GM21825 (cell line): Measurements from ENCODE around the gene SUPT3H.

Experiments
- ATAC-seq: cut with Tn5 transposase; IDR thresholded peaks from one replicate; pipeline ENCODE4 v1.9.1; 2021; ENCODE audit warnings: mild to moderate bottlenecking, moderate library complexity; ENCODE audit not compliant: unreplicated experiment

Gene SUPT3H

DNA sequence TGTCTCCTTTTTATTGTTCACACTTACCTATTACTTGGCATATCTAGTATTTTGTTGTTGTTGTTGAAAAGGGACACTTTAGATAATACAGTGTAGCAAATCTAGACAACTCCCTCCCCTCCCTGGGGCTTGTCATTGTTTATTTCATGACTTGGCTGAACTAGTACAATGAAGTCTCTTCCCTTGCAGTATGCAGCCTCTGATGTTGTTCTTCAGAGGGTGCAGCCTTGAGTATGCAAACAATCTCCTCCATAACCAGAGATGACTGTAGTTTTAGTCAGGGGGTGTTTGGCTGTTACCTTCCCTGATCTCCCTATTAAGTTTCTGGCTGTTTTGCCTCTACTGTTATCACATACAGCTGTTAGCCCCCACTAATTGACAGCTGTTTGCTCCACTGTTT lies 365.0 kb downstream of the SUPT3H start:
- no peak for ATAC-seq

DNA sequence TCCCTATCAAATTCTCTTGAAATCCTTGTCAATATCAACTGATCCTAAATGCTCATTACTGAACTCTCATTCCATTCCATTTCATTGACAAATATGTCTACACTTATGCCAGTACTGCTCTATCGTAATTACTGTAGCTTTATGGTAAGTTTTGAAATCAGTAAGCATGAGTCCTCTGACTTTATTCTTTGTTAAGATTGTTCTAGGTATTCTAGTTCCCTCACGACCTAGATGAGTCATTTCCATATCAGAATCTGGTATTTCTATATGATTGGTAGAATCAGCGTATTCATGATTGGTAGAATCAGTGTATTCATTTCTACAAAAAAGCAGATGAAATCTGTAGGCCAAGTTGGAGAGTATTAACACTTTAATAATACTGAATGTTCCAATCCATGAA lies 368.2 kb downstream of the SUPT3H start:
- no peak for ATAC-seq

DNA sequence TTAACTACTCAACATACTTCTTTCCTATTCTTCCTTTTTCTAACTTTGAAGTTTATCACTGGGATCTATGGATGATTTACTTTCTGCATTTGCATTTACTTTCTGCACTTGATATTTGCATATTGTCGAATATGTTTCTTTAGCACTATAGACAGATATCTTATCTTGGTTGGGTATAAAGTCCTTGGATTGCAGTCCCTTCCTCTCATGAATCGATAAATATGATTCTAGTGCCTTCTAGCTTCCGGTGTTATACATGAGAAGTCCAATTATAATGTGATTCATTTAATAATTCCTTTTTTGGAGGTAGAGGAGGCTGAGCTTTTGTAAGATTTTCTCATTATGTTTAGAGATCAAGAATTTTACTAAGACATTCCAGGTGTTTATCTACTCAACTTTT lies 370.8 kb downstream of the SUPT3H start:
- no peak for ATAC-seq

DNA sequence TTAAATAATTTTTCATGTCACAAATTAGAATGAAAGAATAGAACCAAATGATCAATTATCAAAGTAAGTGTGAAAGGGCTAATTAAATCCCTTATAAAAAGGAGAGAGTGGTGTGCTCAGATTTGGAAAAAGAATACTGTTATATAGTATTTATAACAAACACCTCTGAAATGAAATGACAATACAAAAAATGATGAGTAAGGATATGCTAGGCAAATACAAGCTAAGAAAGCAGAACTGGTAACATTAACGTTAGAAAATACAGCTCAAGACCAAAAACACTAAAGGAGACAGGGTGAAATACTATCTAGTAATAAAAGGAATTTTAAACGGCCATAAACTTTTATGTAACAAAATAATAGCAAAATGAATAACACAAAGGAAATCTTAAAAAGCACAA lies 373.8 kb downstream of the SUPT3H start:
- no peak for ATAC-seq

DNA sequence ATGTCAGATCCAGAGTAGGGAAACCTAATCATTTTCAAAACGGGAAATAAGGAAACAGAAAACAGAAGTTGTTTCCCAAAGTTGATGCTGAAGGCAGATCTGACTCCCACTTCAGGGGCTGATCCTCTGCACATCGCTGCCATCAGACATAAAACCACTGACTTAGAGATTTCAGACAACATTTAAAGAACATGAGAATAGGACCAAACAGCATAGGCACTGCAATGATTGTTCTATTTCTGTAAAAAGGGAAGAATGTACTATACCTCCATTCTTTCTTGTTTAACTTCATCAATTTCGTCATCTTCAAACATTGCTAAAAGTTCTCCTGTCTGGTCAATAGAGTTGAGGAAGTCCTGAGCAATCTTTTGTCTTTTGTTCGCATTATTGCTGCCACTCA lies 374.3 kb downstream of the SUPT3H start:
- ATAC-seq = no peak

DNA sequence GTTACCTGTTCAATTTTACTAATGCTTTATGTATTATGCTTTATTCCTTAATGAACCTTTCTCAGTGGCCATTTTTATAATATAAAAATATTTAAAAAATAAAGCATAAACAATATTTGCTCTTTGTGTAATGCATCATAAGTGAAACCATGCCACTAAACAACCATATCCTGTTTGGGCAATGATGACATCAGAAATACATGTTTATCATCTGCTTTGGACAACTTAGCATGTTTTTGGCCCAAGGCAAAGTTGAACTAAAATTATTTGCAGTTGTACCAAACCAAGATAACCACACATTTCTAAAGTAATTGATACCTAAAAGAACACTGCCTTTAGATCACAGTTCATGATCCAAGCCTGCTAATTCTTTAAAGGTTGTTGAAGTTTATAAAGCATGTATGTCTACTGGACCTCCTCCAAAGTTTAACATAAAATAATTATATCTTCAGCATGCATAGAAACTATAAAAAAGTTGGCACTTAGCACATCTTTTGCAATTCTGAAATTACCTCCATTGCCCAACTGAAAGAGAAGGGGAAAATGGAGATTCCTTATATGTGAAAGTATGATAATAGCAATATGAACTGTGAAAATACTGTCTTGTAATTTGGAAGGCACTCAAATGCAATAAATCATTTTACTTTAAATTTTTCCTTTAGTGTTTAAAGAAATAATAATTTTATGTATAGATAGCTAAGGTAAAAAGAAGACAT lies 375.2 kb downstream of the SUPT3H start:
- ATAC-seq = no peak

DNA sequence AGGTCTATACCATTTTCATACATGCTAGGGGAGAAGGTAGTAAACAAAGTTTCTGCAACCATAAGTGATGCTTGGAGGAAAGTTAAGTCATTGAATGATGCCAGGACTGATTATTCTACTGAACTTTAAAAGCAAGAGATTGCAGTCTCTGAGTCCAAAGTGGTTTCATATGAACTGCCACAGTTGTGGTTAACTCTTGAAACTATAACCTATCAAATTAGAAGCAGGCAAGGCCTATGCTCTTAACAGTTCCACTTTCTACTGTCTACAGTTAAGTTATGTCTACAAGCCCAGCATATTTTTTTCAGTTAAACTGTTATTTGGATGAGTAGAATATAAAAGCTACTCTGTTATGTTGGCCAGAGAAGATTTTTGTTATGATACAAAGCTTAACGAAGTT lies 376.1 kb downstream of the SUPT3H start:
- peak; percentile 99 for ATAC-seq

DNA sequence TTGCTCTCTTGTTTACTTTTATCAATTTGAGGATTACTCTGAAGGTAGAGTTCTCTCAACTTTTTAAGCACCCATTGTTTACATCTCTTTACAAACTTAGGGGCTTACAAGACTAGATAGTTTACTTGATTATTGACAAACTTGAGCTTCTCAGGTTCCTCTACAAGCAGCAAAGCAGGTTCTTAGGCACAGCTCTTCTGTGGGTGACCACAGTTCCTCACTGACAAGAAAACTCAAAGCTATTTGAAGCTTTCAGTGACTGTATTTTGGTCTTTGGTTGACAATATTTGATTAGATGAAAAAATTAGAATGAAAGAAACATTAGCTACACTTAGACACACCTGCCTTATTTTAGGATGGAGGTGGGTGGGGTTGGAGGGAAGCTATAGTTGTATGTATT lies 376.9 kb downstream of the SUPT3H start:
- ATAC-seq = no peak

DNA sequence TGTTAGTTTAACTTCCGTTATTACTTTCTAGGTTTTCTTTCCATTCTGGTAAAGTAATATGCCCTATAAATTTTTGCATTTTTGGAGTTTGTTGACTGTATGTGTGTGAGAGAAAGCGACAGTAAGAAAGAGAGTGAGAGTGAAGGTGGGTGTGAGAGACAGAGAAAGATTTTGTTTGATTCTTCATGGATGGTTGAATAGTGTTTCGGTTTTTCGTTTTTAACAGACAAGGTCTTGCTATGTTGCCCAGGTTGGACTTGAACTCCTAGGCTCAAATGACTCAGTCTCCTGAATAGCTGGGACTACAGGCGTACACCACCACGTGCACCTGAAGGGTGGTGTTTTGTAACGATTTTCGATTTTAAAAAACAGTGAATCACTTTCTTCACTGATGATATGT lies 378.7 kb downstream of the SUPT3H start:
- ATAC-seq = no peak

DNA sequence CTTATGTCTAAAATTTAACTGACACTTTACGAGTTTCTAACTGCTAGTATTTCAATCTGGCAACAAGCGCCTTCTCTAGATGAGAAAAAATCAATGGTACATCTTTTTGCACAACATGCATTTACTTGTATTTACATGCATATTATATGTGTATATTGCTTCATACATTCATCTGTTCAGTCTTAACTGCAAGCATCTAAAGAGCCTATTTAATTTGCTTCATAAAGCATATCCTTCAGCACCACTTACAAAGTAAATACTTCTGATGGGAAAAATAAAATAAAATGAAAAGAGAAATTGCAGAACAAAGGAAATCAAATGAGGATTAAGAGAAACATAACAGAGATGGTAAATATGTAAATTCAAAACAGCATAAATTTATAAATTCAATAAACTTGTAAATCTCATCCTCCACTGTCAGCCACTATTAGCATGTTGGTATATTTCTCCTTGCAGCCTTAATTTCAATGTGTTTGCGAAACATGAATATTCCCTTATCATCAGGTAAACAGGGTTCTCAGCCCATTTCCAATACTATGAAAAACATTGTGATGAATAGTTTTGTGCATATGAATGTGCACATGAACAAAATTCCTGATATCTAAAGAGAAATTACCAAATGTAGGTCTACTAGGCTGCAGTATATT lies 382.1 kb downstream of the SUPT3H start:
- no peak for ATAC-seq

DNA sequence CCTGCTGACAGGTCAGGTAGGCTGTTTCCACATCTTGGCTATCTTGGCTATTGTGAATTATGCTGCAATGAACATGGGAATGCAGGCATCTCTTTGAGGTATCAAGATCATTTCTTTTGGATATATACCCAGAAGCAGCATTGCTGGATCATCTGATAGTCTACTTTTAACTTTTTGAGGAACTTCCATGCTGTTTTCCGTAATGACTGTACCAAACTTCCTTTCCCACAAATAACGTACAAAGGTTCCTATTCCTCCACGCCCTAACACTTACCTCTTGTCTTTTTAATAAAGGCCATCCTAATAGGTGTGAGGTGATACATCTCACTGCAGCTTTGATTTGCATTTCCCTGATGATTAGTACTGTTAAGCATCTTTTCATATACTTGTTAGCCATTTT lies 388.3 kb downstream of the SUPT3H start:
- no peak for ATAC-seq

DNA sequence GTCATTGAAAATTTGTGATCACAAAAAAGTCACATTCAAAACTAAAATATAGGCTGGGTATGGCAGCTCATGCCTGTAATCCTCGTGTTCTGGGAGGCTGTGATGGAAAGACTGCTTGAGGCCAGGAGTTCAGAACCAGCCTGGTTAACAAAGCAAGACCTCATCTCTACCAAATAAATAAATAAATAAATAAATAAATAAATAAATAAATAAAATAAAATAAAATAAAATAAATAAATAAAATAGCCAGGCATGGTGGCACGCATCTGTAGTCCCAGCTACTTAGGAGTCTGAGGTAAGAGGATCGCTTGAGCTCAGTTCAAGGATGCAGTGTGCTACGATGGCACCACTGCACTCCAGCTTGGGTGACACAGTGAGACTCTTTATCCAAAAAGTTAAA lies 392.7 kb downstream of the SUPT3H start:
- ATAC-seq = no peak

DNA sequence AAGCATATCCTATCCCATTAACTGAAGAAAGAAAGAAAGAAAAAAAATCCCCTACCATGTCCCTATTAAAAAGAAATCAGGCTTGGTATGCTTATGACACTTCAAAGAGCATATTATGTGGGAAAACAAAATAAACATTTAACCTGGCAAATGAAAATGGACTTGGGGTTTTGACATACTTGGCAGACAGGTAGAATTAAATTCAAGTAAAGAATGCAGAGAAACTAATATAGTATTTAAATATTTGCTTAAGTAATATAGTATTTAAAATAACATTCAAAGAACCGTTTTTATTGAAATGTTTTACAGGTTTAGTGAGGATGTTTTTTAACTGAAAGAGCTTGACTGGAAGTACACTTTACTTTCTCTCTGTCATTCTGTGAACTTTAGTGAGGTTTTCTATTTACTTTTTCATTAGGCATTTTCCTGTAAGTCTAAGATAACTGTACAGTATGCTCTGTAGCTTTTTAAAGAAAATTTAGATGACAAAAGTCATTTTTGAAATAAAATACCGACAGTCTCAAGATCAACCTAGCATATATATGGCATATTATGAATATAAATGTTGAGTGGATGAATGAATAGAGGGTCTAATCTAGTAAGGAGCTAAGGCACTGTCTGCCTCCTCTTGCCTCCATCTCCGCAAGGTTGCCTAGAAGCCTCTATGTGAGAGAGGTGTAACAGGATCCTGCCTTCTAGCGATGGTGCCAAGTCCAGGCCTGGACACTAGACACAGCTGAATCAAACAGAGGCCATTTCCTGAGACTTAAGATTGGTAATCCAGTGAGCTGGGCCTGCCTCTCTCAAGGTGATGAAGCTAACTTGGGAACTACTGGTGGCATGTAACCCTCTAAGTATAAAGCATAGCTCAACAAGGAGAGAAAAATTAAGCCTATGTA lies 394.0 kb downstream of the SUPT3H start:
- ATAC-seq = no peak

DNA sequence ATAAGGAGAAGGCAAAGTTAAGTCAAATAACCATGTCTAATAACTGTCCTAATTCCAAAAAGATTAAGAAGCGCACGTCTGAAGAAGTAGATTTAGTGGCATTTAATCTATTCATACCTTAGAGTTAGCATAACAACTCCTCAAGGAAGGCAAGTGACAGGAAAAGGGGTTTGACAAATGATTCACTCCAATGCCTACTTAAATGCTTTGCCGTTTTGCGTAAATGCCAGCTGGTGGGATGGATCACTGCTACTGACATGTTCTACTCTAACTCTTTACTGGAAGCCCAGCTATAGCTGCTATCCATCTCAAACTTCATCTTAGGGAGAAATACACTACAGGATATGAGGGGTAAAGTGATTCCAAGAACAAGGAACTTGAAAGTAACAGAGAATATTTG lies 396.9 kb downstream of the SUPT3H start:
- ATAC-seq = no peak

DNA sequence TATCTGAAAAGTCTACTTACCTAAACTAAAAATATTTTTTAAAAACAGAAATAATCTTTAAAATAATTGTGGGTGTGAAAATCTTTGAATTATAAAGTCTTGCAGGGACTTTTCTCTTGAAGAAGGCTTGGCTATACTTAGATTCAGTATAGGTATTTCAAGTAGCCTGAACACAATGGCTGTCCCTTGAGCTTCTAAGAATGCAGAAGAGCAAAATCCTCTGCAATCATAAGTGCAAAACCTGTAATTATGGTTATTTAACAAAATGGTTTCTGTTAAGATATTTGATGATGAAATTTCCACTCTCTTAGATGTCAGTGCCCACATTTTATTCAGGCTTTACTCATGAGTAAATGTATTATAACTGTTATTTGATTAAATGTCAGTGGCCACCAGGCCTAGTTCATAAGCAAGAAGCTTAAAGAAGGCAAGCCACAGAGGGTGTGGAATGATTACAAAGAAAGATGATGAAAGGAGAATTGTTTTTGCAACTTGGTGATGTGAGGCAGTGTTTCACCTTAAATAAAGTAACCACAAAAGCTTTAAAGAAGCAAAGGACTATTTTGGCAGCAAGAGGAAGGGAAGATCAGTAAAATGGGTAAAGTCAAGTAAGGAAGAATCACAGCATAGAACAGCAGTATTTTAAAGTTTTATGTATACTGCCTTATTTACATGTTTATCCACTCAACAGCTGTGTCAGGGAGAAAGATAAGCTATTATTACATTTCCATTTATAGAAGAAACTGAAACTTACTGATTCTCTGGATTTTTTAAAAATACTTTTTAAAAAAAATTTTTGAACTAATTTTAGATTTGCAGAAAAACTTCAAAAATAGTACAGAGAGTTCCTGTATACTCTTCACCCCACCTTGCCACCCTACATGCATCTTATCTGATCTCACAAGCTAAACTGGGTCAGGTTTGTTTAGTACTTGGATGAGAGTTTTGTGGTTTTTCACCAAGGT lies 400.8 kb downstream of the SUPT3H start:
- no peak for ATAC-seq

DNA sequence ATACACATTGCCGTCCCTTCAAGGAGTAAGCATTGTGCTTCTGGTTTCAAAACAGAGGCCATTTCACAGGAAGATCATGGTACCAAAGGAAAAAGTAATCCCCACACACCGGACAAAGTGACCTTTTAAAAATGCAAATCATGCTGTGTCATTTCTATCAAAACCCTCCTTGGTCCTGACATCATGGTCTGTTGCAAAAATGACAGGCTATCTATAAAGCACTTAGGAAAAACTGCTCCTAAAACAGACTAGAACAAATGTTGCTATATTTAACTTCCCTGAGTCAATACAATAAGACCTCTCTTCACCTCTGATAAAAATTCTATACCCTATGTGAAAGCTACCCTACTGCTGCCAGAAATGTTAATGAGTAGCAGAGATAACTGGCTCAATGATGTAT lies 403.2 kb downstream of the SUPT3H start:
- ATAC-seq = no peak

DNA sequence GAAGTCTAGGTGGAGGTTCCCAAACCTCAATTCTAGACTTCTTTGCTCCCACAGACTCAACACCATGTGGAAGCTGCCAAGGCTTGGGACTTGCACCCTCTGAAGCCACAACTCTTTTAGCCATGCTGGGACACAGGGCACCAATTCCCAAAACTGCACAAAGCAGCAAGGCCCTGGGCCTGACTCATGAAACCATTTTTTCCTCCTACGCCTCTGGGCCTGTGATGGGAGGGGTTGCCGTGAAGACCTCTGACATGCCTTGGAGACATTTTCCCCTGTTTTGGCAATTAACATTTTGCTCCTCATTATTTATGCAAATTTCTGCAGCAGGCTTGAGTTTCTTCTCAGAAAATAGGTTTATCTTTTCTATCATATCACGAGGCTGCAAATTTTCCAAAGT lies 405.0 kb downstream of the SUPT3H start:
- no peak for ATAC-seq

DNA sequence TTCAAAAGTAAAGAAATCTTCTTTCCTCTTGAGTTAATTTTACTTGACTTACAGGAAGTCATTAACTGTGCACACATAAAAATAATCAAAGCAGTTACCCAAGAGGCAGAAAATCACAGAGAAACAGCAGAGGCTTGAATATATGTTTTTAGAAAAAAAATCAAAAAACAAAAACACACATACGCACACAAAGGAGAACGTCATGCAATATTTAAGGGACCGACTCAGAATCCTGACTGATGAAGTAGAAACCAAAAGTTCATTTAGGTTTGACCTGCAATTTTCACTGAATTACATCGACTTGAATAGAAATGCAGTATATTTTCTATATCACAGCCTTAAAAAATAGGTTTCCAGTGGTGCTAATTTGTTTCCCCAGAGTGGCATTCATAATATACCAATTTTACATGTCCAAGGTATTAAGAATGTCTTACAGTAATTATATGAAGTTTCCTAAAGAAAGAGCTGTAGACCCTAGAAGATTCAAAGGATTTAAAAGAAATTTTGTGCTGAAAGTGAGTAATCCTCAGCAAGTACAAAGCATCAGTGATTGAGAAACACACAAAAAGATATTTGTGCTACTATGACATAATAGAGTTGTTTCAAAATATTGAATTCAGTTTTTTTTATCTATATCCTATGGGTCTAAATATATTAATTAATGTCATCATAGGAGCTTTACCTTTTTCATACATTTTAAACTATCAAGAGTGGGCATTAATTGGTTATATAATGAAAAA lies 408.1 kb downstream of the SUPT3H start:
- ATAC-seq = no peak

DNA sequence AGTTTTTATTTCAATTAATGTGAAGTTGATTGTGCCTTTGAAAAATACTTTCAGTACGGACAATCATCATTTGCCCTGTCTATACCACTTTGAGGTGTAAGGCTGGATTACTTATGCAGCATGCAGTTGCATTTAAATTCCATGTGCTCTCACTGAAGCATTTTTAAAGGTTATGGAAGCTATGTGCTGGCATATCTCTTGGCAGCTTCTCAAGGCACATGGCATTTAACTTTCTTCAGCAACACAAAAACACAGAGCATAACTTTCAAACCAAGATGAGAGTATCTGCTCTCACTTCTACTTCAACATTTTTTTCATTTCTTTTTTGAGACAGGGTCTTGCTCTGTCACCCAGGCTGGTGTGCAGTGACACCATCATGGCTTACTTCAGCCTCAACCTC lies 410.3 kb downstream of the SUPT3H start:
- ATAC-seq = no peak

DNA sequence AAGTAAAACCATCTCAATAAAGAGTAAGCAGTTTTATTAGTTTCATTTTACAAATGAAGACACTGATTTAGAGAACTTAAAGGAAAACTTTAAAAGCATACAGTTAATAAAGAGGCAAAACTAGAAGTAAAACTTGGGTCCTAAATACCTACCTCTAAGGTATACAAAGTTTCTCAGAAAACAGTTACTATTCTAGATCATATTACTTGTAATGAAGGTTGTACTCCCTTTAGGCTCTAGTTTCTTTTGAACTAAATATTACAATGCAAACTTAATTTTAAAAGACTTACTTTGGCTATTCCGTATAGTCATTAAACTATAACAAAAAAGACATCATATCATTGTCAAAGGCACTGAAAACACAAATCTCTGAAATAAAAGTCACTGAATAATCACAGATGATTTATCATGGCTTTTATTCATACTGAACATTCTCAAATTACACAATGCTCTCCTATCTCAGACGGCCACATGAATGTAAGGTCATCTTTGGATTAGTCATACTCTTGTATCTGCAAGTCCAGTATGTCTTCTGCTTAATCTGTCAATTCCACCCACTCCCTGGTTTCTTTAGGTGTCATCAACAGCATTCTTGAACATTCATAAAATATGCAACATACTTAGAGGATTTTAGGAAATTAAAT lies 411.2 kb downstream of the SUPT3H start:
- no peak for ATAC-seq
